ENCODE data around the gene YARS2.

Gene YARS2

DNA sequence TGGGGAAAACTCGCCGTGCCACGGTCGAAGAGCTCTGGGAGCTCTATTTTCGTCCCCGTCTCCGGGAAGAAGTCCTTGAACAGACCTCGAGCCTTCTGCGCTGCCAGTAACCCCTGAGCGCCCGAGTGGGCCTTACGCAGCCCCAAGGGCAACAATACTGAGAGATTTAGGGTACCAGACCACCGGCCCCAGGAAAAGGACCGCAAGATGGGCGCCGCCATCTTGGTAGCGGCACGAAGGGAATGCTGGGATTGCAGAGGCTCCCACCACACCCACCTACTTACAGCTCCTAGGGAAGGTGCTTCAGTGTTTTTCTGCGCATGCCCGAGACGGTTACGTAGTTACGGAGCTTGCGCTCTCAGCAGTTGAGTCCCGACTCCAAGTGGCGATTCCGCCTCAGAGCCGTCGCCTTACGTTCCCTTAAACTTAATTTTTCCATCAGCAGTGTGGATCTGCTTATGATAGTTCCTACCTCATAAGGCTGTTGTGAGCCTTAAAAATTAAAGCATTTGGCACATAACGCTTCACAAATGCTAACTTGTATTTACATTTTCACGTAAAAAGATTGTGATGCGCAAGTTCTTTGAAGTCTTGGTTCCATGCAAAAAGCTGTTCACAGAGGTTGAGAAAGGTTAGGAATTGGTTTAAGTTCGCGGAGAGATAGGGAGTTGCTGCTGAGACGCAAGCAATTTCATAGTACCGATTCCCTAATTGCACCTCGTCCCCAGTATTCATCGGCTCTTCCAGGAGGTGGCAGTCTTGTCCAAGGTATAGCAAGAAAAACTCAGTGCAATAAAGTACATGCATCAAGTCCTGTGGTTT lies at the start of gene YARS2:
TSS of gene YARS2 (minus strand) at position 244 of the 822 bp plus-strand sequence. CDS start at position 221, 23 bp downstream.
- Histone ChIP-seq H3K27me3 (replicated peaks; ENCODE audit: control insufficient read depth, insufficient read depth, low read length) (no peaks in the 10 kb centered on the region), H3K9ac (ENCODE audit: low read length) (peak within 1 kb of the TSS; percentile 98), H3K9me3 (ENCODE audit: control insufficient read depth, low read length) (no peaks in the 10 kb centered on the region), H3K4me3 (ENCODE audit: low read length) (peak within 1 kb of the TSS; percentile 98), H3K4me1 (ENCODE audit: control insufficient read depth, insufficient read depth, low read length) (peaks cover 25% of the 10 kb centered on the region), H3K36me3 (ENCODE audit: control insufficient read depth, insufficient read depth, low read length, severe bottlenecking) (peaks cover 28% of the 10 kb centered on the region)
- DNase-seq (ENCODE audit: low read depth) = peak; percentile 98

DNA sequence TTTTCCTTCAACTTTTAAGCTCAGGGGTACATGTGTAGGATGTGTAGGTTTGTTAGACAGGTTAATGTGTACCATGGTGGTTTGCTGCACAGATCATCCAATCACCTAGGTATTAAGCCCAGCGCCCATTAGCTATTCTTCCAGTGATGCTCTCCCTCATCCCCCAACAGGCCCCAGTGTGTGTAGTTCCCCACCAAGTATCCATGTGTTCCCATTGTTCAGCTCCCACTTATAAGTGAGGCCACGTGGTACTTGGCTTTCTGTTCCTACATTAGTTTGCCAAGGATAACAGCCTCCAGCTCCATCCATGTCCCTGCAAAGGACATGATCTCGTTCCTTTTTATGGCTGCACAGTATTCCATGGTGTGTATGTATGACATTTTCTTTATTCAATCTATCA lies 48.6 kb upstream of the YARS2 start:
- peaks cover 6% of the 10 kb centered on the region for H3K36me3 ChIP-seq (ENCODE audit: control insufficient read depth, insufficient read depth, low read length, severe bottlenecking)

DNA sequence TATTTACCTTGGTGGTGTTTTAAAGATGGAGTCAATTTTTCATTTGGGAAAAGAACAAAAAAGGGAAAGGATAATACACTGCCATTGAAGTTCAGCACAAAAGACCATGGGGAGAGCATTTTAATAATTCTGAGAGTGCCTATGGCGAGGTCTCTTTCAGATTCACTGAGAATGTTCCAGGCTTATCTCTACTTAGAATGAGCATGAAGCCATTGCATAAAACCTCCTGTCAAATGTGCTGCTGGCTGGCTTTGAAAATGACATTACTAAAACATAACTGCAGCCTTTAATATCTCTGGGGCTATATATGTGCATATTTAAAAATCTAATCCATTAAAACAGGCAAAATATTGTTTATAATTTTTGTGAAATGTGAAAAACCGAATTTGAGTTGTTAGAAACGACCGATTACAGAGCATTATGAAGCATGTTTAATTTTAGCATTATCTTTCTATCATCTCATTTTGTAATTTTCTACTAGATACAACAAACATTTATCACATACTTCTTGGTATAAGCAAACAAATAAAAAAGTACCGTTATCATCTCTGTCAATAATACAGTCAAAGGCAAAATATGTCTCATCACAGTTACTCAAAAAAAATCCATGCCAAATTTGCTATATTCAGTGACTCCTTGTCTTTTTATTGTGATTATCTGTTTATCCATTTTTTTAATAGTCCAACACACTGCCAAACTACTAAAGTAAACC lies 45.7 kb upstream of the YARS2 start:
- Histone ChIP-seq H3K9me3 (ENCODE audit: control insufficient read depth, low read length) (peaks cover 4% of the 10 kb centered on the region), H3K4me3 (ENCODE audit: low read length) (no peak overlapping the region), H3K36me3 (ENCODE audit: control insufficient read depth, insufficient read depth, low read length, severe bottlenecking) (peaks cover 6% of the 10 kb centered on the region), H3K4me1 (ENCODE audit: control insufficient read depth, insufficient read depth, low read length) (no peaks in the 10 kb centered on the region), H3K27me3 (replicated peaks; ENCODE audit: control insufficient read depth, insufficient read depth, low read length) (no peaks in the 10 kb centered on the region), H3K9ac (ENCODE audit: low read length) (no peak overlapping the region)
- no peak for DNase-seq (ENCODE audit: low read depth)

More for the DNA sequence above, 48.6 kb upstream of the YARS2 start:
- no peak for DNase-seq (ENCODE audit: low read depth)
- no peak overlapping the region for H3K4me3 ChIP-seq (ENCODE audit: low read length)
- no peak overlapping the region for H3K9ac ChIP-seq (ENCODE audit: low read length)
- H3K4me1 ChIP-seq (ENCODE audit: control insufficient read depth, insufficient read depth, low read length) = no peaks in the 10 kb centered on the region
- H3K27me3 ChIP-seq (replicated peaks; ENCODE audit: control insufficient read depth, insufficient read depth, low read length) = no peaks in the 10 kb centered on the region
- peaks cover 9% of the 10 kb centered on the region for H3K9me3 ChIP-seq (ENCODE audit: control insufficient read depth, low read length)

DNA sequence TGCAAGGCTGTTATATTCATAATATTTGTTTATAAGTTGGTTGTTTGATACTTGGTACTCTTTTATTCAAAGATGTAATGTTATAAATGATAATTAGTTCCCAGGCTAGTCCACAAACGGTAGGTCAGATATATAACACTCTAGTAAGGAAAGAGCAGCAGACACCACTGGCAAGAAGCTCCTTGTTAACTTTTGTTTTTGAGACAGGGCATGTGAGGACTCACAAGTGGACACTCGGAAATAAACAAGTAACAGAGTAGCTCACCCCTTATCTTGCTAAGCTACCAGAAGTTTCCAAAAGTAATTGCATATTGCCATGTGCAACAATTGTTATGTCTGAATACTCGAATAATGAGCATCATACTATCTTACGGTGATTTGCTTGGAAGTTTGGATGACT lies 38.6 kb upstream of the YARS2 start:
- Histone ChIP-seq H3K9ac (ENCODE audit: low read length) (no peak overlapping the region), H3K4me1 (ENCODE audit: control insufficient read depth, insufficient read depth, low read length) (peaks cover 13% of the 10 kb centered on the region)
- no peak for DNase-seq (ENCODE audit: low read depth)

DNA sequence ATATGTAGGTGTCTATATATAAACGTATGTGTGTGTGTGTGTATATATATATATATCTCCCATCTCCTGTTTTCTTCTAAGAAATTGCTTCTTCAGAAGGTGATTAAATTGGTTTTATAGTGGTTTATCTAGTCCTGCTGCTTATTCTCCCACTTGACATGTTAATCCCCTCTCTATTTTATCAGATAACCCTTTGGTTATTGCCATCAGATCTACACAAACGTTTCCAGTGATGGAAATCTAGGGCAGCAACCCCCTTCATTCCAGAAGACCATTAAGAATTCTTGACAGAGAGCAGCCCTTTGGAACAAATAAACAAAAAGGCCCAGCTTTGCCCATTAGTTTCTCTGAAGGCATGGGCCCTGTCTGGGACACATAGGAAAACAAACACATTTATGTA lies 34.2 kb upstream of the YARS2 start:
- DNase-seq (ENCODE audit: low read depth) = no peak
- Histone ChIP-seq H3K36me3 (ENCODE audit: control insufficient read depth, insufficient read depth, low read length, severe bottlenecking) (no peaks in the 10 kb centered on the region), H3K4me1 (ENCODE audit: control insufficient read depth, insufficient read depth, low read length) (peaks cover 11% of the 10 kb centered on the region), H3K9ac (ENCODE audit: low read length) (no peak overlapping the region), H3K9me3 (ENCODE audit: control insufficient read depth, low read length) (no peaks in the 10 kb centered on the region), H3K27me3 (replicated peaks; ENCODE audit: control insufficient read depth, insufficient read depth, low read length) (no peaks in the 10 kb centered on the region), H3K4me3 (ENCODE audit: low read length) (no peak overlapping the region)

More for the DNA sequence above, 38.6 kb upstream of the YARS2 start:
- Histone ChIP-seq H3K9me3 (ENCODE audit: control insufficient read depth, low read length) (no peaks in the 10 kb centered on the region), H3K36me3 (ENCODE audit: control insufficient read depth, insufficient read depth, low read length, severe bottlenecking) (no peaks in the 10 kb centered on the region), H3K27me3 (replicated peaks; ENCODE audit: control insufficient read depth, insufficient read depth, low read length) (no peaks in the 10 kb centered on the region), H3K4me3 (ENCODE audit: low read length) (no peak overlapping the region)

DNA sequence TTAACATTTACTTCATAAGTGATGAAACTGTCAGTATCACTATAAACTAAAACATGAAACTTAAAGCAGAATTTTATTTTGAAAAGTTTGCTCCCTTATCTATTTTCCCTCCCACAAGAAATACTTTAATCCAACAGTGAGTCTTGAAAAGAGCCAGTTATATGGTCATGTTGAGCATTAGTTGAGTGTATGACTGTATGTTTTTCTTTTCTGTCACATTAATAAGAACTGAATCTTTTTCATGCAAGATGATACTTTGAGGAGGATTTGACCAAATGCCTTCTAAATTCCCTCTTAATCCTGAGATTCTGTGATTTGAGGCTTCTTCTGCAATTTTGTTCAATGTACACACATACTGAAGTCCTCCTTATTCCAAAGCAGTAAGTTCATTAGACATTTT lies 33.7 kb upstream of the YARS2 start:
- no peaks in the 10 kb centered on the region for H3K36me3 ChIP-seq (ENCODE audit: control insufficient read depth, insufficient read depth, low read length, severe bottlenecking)
- no peaks in the 10 kb centered on the region for H3K9me3 ChIP-seq (ENCODE audit: control insufficient read depth, low read length)
- DNase-seq (ENCODE audit: low read depth) = no peak
- peaks cover 7% of the 10 kb centered on the region for H3K4me1 ChIP-seq (ENCODE audit: control insufficient read depth, insufficient read depth, low read length)
- no peaks in the 10 kb centered on the region for H3K27me3 ChIP-seq (replicated peaks; ENCODE audit: control insufficient read depth, insufficient read depth, low read length)
- H3K9ac ChIP-seq (ENCODE audit: low read length) = no peak overlapping the region
- H3K4me3 ChIP-seq (ENCODE audit: low read length) = no peak overlapping the region

DNA sequence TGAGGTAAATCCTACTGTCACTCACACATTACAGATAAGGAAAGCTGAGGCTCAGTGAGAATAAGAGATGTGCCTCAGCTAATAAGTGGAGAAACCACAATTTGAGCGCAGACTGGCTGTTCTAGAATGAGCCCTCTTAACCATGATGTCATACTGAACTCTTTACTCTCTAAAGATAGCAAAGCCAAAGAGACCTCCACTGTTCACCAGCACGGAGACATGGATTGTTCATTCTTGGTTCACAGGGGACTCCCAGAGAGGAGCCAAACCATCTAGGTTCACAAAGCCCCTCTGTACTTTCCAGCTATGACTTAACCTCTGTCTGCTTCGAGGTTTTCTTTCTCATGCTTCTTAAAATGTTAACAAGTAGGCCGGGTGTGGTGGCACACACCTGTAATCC lies 32.7 kb upstream of the YARS2 start:
- H3K36me3 ChIP-seq (ENCODE audit: control insufficient read depth, insufficient read depth, low read length, severe bottlenecking) = no peaks in the 10 kb centered on the region
- H3K4me3 ChIP-seq (ENCODE audit: low read length) = no peak overlapping the region
- no peak for DNase-seq (ENCODE audit: low read depth)
- H3K4me1 ChIP-seq (ENCODE audit: control insufficient read depth, insufficient read depth, low read length) = no peaks in the 10 kb centered on the region
- H3K9ac ChIP-seq (ENCODE audit: low read length) = no peak overlapping the region
- peaks cover 2% of the 10 kb centered on the region for H3K9me3 ChIP-seq (ENCODE audit: control insufficient read depth, low read length)
- H3K27me3 ChIP-seq (replicated peaks; ENCODE audit: control insufficient read depth, insufficient read depth, low read length) = no peaks in the 10 kb centered on the region

DNA sequence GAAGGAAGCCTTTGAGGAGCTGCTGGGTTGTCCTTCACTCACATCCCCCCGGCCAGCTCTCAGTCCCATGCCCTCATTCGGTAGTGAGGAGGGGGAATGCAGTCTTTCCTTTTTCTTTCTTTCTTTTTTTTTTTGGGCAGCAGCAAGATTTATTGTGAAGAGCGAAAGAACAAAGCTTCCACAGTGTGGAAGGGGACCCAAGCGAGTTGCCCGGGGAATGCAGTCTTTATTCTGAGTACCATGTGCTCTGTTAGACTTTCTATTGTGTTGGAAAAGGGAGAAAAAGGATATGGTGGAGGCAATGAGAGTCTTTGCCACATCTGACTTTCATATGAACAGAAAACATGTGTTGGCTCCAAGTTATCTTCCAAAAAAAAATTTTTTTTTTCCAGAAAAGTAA lies 29.9 kb upstream of the YARS2 start:
- no peak overlapping the region for H3K4me3 ChIP-seq (ENCODE audit: low read length)

DNA sequence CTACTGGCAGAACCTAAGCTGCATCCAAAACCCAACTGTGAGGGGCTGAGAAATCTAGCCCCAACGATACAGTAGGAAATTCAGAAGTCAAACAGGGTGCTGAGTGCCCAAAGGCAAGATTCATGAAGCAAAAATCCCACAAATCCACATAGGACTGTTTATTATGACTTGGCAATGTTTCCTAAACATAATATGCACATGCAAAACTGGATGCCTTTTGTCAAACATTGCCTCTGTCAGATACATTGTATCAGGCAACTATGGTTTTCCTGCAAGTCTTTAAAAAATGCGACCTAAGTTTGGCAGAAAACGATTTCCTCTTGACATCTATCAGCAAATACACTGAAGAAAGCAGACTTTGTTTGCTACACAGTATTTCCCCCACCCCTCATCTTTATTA lies 27.3 kb upstream of the YARS2 start:
- no peak overlapping the region for H3K9ac ChIP-seq (ENCODE audit: low read length)
- no peak for DNase-seq (ENCODE audit: low read depth)
- H3K27me3 ChIP-seq (replicated peaks; ENCODE audit: control insufficient read depth, insufficient read depth, low read length) = peaks cover 5% of the 10 kb centered on the region
- H3K4me1 ChIP-seq (ENCODE audit: control insufficient read depth, insufficient read depth, low read length) = peaks cover 18% of the 10 kb centered on the region
- no peaks in the 10 kb centered on the region for H3K36me3 ChIP-seq (ENCODE audit: control insufficient read depth, insufficient read depth, low read length, severe bottlenecking)
- peaks cover 2% of the 10 kb centered on the region for H3K9me3 ChIP-seq (ENCODE audit: control insufficient read depth, low read length)
- H3K4me3 ChIP-seq (ENCODE audit: low read length) = no peak overlapping the region

More for the DNA sequence above, 29.9 kb upstream of the YARS2 start:
- peaks cover 2% of the 10 kb centered on the region for H3K9me3 ChIP-seq (ENCODE audit: control insufficient read depth, low read length)
- H3K36me3 ChIP-seq (ENCODE audit: control insufficient read depth, insufficient read depth, low read length, severe bottlenecking) = no peaks in the 10 kb centered on the region
- H3K27me3 ChIP-seq (replicated peaks; ENCODE audit: control insufficient read depth, insufficient read depth, low read length) = peaks cover 5% of the 10 kb centered on the region
- H3K9ac ChIP-seq (ENCODE audit: low read length) = no peak overlapping the region
- no peak for DNase-seq (ENCODE audit: low read depth)
- H3K4me1 ChIP-seq (ENCODE audit: control insufficient read depth, insufficient read depth, low read length) = peaks cover 5% of the 10 kb centered on the region

DNA sequence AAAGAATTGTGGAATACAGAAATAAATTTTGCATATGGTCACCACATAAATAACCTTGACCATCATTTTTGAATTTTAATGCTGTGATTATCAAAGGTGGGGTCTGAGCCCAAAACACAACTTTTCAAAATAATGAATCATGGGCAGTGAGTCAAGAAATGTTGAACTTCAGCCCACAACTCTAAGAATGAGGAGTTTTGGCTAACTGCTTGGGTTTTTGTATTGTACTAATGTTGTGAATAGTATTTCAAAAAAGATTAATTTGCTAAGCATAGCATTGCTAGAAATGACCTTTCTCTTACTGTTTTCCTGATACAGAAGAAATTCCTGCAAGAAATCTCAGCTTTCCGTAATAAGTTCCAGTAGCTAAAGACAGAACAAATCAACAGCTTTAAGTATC lies 24.4 kb upstream of the YARS2 start:
- H3K27me3 ChIP-seq (replicated peaks; ENCODE audit: control insufficient read depth, insufficient read depth, low read length) = peaks cover 5% of the 10 kb centered on the region
- peaks cover 2% of the 10 kb centered on the region for H3K9me3 ChIP-seq (ENCODE audit: control insufficient read depth, low read length)
- no peaks in the 10 kb centered on the region for H3K36me3 ChIP-seq (ENCODE audit: control insufficient read depth, insufficient read depth, low read length, severe bottlenecking)
- peak overlapping the region; percentile 57 for H3K9ac ChIP-seq (ENCODE audit: low read length)
- no peak for DNase-seq (ENCODE audit: low read depth)
- peaks cover 18% of the 10 kb centered on the region for H3K4me1 ChIP-seq (ENCODE audit: control insufficient read depth, insufficient read depth, low read length)
- H3K4me3 ChIP-seq (ENCODE audit: low read length) = no peak overlapping the region

DNA sequence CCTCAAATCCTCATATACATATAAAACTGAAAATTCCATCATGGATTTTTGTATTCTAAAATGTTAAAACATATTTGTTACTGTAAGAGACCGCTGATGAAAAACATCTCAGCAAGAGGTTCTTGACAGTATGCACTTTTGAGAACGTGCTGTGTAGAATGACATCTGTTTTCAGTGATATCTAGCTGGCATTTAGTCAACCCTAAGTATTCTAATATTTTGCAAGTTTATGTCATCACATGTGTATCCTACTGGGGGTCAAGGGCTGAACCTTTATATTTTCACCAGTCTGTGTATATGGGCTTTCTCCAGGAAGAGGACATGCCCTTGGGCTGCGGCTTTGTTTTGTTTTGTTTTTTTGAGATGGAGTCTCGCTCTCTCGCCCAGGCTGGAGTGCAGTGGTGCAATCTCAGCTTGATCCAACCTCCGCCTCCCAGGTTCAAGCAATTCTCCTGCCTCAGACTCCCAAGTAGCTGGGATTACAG lies 22.0 kb upstream of the YARS2 start:
- Histone ChIP-seq H3K9me3 (ENCODE audit: control insufficient read depth, low read length) (no peaks in the 10 kb centered on the region), H3K9ac (ENCODE audit: low read length) (no peak overlapping the region), H3K36me3 (ENCODE audit: control insufficient read depth, insufficient read depth, low read length, severe bottlenecking) (no peaks in the 10 kb centered on the region), H3K4me1 (ENCODE audit: control insufficient read depth, insufficient read depth, low read length) (peaks cover 18% of the 10 kb centered on the region), H3K27me3 (replicated peaks; ENCODE audit: control insufficient read depth, insufficient read depth, low read length) (peaks cover under 1% of the 10 kb centered on the region), H3K4me3 (ENCODE audit: low read length) (no peak overlapping the region)
- no peak for DNase-seq (ENCODE audit: low read depth)

Measured in adipocyte (in vitro differentiated cells).